ENCODE data around the gene LRRC15. TPM values are rescaled to one million over a fixed set of nuclear protein-coding genes. Genes with fewer than 3 reads are reported as not detected.
A peak's percentile ranks its signal among the peaks of the same experiment; 100 is the strongest.

The LRRC15 gene
- total and polyA plus RNA-seq, 8 donors, result 0.03 to 6.2 (median 0.16) TPM

GRCh38 chr3:194397757-194398312, 28.3 kb upstream of the LRRC15 start:
- no peak overlapping the region for H3K4me3 ChIP-seq
- peaks cover 6 to 23% of the 10 kb centered on the region in 2 donors for H3K4me1 ChIP-seq
- no peak overlapping the region for H3K27ac ChIP-seq
- DNase-seq (peak in 3 of 4 donors; percentile 13 to 74 (median 35)), ATAC-seq (peak; percentile 10)
- intact Hi-C loops (cut with DNase I), result loop anchor here in 1 of 2 donors (5.0 kb wide), 1 partner anchor 56 kb away; no protein-coding TSS in a partner anchor
- H3K27me3 ChIP-seq, result peaks cover 19 to 70% of the 10 kb centered on the region in 2 donors
- no peaks in the 10 kb centered on the region for H3K9me3 ChIP-seq
- no peak for TF ChIP-seq CTCF (IDR thresholded peaks at IDR 0.05)
- no peaks in the 10 kb centered on the region for H3K36me3 ChIP-seq

GRCh38 chr3:194396859-194397756, 27.6 kb upstream of the LRRC15 start:
- intact Hi-C loops (cut with DNase I), result loop anchor here in 1 of 2 donors (5.0 kb wide), 1 partner anchor 55 kb away; no protein-coding TSS in a partner anchor
- Histone ChIP-seq H3K9me3 (no peaks in the 10 kb centered on the region), H3K36me3 (no peaks in the 10 kb centered on the region), H3K27ac (no peak overlapping the region), H3K4me1 (peaks cover 6 to 23% of the 10 kb centered on the region in 2 donors), H3K27me3 (peaks cover 19 to 73% of the 10 kb centered on the region in 2 donors), H3K4me3 (peak overlapping the region in 1 of 2 donors; percentile 11)
- no peak for TF ChIP-seq CTCF (IDR thresholded peaks at IDR 0.05)
- DNase-seq (peak in 3 of 4 donors; percentile 23 to 77 (median 48)), ATAC-seq (peak; percentile 61)

- H3K27ac ChIP-seq, result no peak overlapping the region
- no peaks in the 10 kb centered on the region for H3K36me3 ChIP-seq
- peak; percentile 23 for ATAC-seq
- intact Hi-C loops (cut with DNase I), result loop anchor here in 1 of 2 donors (5.0 kb wide), 1 partner anchor 54 kb away; no protein-coding TSS in a partner anchor
- no peak for TF ChIP-seq CTCF (IDR thresholded peaks at IDR 0.05)
- no peak for DNase-seq
- no peaks in the 10 kb centered on the region for H3K9me3 ChIP-seq
- peaks cover 6 to 23% of the 10 kb centered on the region in 2 donors for H3K4me1 ChIP-seq
- peak overlapping the region in 1 of 2 donors; percentile 11 for H3K4me3 ChIP-seq
- H3K27me3 ChIP-seq, result peaks cover 19 to 78% of the 10 kb centered on the region in 2 donors
Observed at GRCh38 chr3:194396539-194396858, 27.0 kb upstream of the LRRC15 start.

- Histone ChIP-seq H3K27ac (no peak overlapping the region), H3K4me1 (peaks cover 6 to 23% of the 10 kb centered on the region in 2 donors), H3K4me3 (peak overlapping the region in 1 of 2 donors; percentile 11), H3K9me3 (no peaks in the 10 kb centered on the region), H3K27me3 (peaks cover 19 to 78% of the 10 kb centered on the region in 2 donors), H3K36me3 (no peaks in the 10 kb centered on the region)
- DNase-seq, result peak; percentile 36 to 76 (median 54)
- intact Hi-C loops (cut with DNase I), result loop anchor here in 1 of 2 donors (5.0 kb wide), 1 partner anchor 54 kb away; no protein-coding TSS in a partner anchor
- TF ChIP-seq CTCF (IDR thresholded peaks at IDR 0.05), result no peak
- ATAC-seq, result peak; percentile 76
Observed at GRCh38 chr3:194395778-194396538, 26.4 kb upstream of the LRRC15 start.
